GM23338 (cell line): ENCODE data around the gene TNFRSF8. TPM values are rescaled to one million over a fixed set of nuclear protein-coding genes. Genes with fewer than 3 reads are reported as not detected.

Experiments
- ATAC-seq: fragments of 200-7000 bp; cut with Tn5 transposase; 3 replicates; pipeline ENCODE4 v1.9.1; 2020
- DNase-seq: peaks from one replicate; pipeline ENCODE4 v3.0.0-alpha.2; 2015; ENCODE audit warnings: low spot score
- H2AFZ ChIP-seq: fragments of 200-600 bp; sonication (generic); 2 replicates; pipeline ENCODE4 v1.8.0; 2016; ENCODE audit warnings: antibody characterized with exemption, mild to moderate bottlenecking, moderate library complexity
- H3F3A ChIP-seq: fragments of 200-600 bp; sonication (generic); replicated peaks from 2 replicates; pipeline ENCODE4 v1.8.0; 2017; ENCODE audit warnings: antibody characterized with exemption, mixed run types, low read depth
- H3K27ac ChIP-seq: fragments of 200-600 bp; sonication (generic); 2 replicates; pipeline ENCODE4 v1.6.1; 2016; ENCODE audit warnings: low read depth
- H3K27me3 ChIP-seq: fragments of 200-600 bp; sonication (generic); 2 replicates; pipeline ENCODE4 v1.8.0; 2016; ENCODE audit warnings: mild to moderate bottlenecking, mixed run types, moderate library complexity; ENCODE audit not compliant: insufficient read depth
- H3K36me3 ChIP-seq: fragments of 200-600 bp; sonication (generic); 2 replicates; pipeline ENCODE4 v1.8.0; 2016; ENCODE audit warnings: mild to moderate bottlenecking; ENCODE audit not compliant: insufficient read depth
- H3K4me1 ChIP-seq: fragments of 200-600 bp; sonication (generic); 2 replicates; pipeline ENCODE4 v1.8.0; 2016; ENCODE audit warnings: mild to moderate bottlenecking, moderate library complexity; ENCODE audit not compliant: insufficient read depth
- H3K4me2 ChIP-seq: fragments of 200-600 bp; sonication (generic); 2 replicates; pipeline ENCODE4 v1.7.1; 2017; ENCODE audit warnings: mixed run types
- H3K4me3 ChIP-seq: fragments of 200-600 bp; sonication (generic); 2 replicates; pipeline ENCODE4 v1.6.1; 2016; ENCODE audit warnings: mixed run types
- H3K79me2 ChIP-seq: fragments of 200-600 bp; sonication (generic); replicated peaks from 2 replicates; pipeline ENCODE4 v1.8.0; 2017; ENCODE audit warnings: mild to moderate bottlenecking; ENCODE audit not compliant: insufficient read depth
- H3K9me2 ChIP-seq: fragments of 200-600 bp; sonication (generic); 2 replicates; pipeline ENCODE4 v1.8.0; 2017; ENCODE audit not compliant: insufficient read depth
- H4K20me1 ChIP-seq: fragments of 200-600 bp; sonication (generic); replicated peaks from 2 replicates; pipeline ENCODE4 v1.8.0; 2017; ENCODE audit warnings: mild to moderate bottlenecking; ENCODE audit not compliant: insufficient read depth
- H3K27ac Mint-ChIP-seq: 2 replicates; pipeline ENCODE4 v1.8.0; 2020; ENCODE audit warnings: inconsistent platforms, mild to moderate bottlenecking, moderate library complexity, mixed read lengths
- H3K27me3 Mint-ChIP-seq: 3 replicates; pipeline ENCODE4 v1.8.0; 2022; ENCODE audit warnings: low read depth, mild to moderate bottlenecking, moderate library complexity, mixed read lengths, inconsistent platforms; ENCODE audit not compliant: insufficient read depth, poor library complexity
- H3K36me3 Mint-ChIP-seq: 3 replicates; pipeline ENCODE4 v1.8.0; 2021; ENCODE audit warnings: low read depth, mild to moderate bottlenecking, inconsistent platforms, moderate library complexity, mixed read lengths
- H3K4me1 Mint-ChIP-seq: 3 replicates; pipeline ENCODE4 v1.8.0; 2020; ENCODE audit warnings: mild to moderate bottlenecking, inconsistent platforms, mixed read lengths
- H3K4me3 Mint-ChIP-seq: 3 replicates; pipeline ENCODE4 v1.8.0; 2021; ENCODE audit warnings: moderate library complexity, mild to moderate bottlenecking, inconsistent platforms, mixed read lengths
- H3K9me3 Mint-ChIP-seq: 3 replicates; pipeline ENCODE4 v1.8.0; 2020; ENCODE audit warnings: moderate library complexity, mild to moderate bottlenecking, inconsistent platforms, mixed read lengths
- CREB1 ChIP-seq: fragments of 250-450 bp; sonication (Bioruptor Pico); IDR thresholded peaks from 2 replicates; pipeline ENCODE4 v1.5.0; 2020; ENCODE audit warnings: low read depth, mild to moderate bottlenecking, moderate library complexity
- CTCF ChIP-seq, 2 experiments: fragments of 200-600 bp in 1 of 2; sonication (generic) in 1 of 2; conservative IDR thresholded peaks; 2 replicates each; pipeline versions ENCODE4 v1.5.1 to v1.6.1; 2016 to 2017; ENCODE audit warnings: antibody characterized with exemption in 2 of 2, low read depth in 2 of 2, mild to moderate bottlenecking in 2 of 2, moderate library complexity in 1 of 2
- ETS1 ChIP-seq: IDR thresholded peaks from 2 replicates; pipeline ENCODE4 v1.6.1; 2016; ENCODE audit warnings: antibody characterized with exemption
- EZH2 ChIP-seq: fragments of 200-600 bp; sonication (generic); IDR thresholded peaks from one replicate; pipeline ENCODE4 v1.8.0; 2017; ENCODE audit warnings: antibody characterized with exemption, mild to moderate bottlenecking, low read depth; ENCODE audit not compliant: unreplicated experiment
- EZH2phosphoT487 ChIP-seq: fragments of 200-600 bp; sonication (generic); IDR thresholded peaks from one replicate; pipeline ENCODE4 v1.8.1; 2018; ENCODE audit warnings: antibody characterized with exemption; ENCODE audit not compliant: unreplicated experiment
- JUNB ChIP-seq: IDR thresholded peaks from one replicate; pipeline ENCODE4 v1.6.1; 2016; ENCODE audit warnings: antibody characterized with exemption; ENCODE audit not compliant: unreplicated experiment
- NANOG ChIP-seq: IDR thresholded peaks from 2 replicates; pipeline ENCODE4 v1.6.1; 2016; ENCODE audit warnings: antibody characterized with exemption, borderline replicate concordance
- POLR2AphosphoS5 ChIP-seq: IDR thresholded peaks from 2 replicates; pipeline ENCODE4 v1.6.1; 2016; ENCODE audit warnings: antibody characterized with exemption, low read depth
- STAT1 ChIP-seq: IDR thresholded peaks from one replicate; pipeline ENCODE4 v1.6.1; 2016; ENCODE audit warnings: antibody characterized with exemption; ENCODE audit not compliant: unreplicated experiment
- ZNF114 ChIP-seq: fragments of 250-450 bp; sonication (Bioruptor Pico); IDR thresholded peaks from 2 replicates; pipeline ENCODE4 v1.5.0; 2020; ENCODE audit warnings: mild to moderate bottlenecking, moderate library complexity
- ZNF331 ChIP-seq: fragments of 250-450 bp; sonication (Bioruptor Pico); IDR thresholded peaks from 2 replicates; pipeline ENCODE4 v1.5.0; 2020; ENCODE audit warnings: low read depth, mild to moderate bottlenecking, moderate library complexity
- ZNF462 ChIP-seq: fragments of 250-450 bp; sonication (Bioruptor Pico); IDR thresholded peaks from 2 replicates; pipeline ENCODE4 v1.5.0; 2020; ENCODE audit warnings: mild to moderate bottlenecking, moderate library complexity
- polyA plus RNA-seq: library from polyadenylated mRNA; unstranded; fragments of >200 nt; fragmentation: Nextera tagmentation; extraction: Ambion mirVana; gene quantifications from 2 replicates; pipeline ENCODE4 v1.2.1, GENCODE V29; 2016
- total RNA-seq: library from RNA; depleted of rRNA; stranded (reverse); fragments of >200 nt; shearing (Covaris generic); gene quantifications from 2 replicates; pipeline ENCODE4 v1.2.3, GENCODE V29; 2014
- TF ChIP-seq, protein P1 (sequence below): IDR thresholded peaks from one replicate; pipeline ENCODE4 v1.6.1; 2018; ENCODE audit warnings: antibody characterized with exemption; ENCODE audit not compliant: unreplicated experiment

Gene TNFRSF8
- total and polyA plus RNA-seq, 2 experiments from 2014 or later: 11.7 to 28.2 TPM

- Histone ChIP-seq H3F3A (no peaks in the 10 kb centered on the region), H3K9me2 (no peaks in the 10 kb centered on the region), H3K27me3 (peaks cover 22% of the 10 kb centered on the region), H2AFZ (no peak overlapping the region), H3K36me3 (no peaks in the 10 kb centered on the region), H3K4me3 (no peak overlapping the region), H3K4me2 (no peak overlapping the region), H3K79me2 (no peaks in the 10 kb centered on the region), H3K27ac (no peak overlapping the region), H4K20me1 (no peaks in the 10 kb centered on the region), H3K4me1 (peaks cover 12% of the 10 kb centered on the region)
- no peak for TF ChIP-seq ZNF462 (CRISPR knock-in tag)
- no peak for TF ChIP-seq POLR2AphosphoS5
- no peak for TF ChIP-seq CREB1 (CRISPR knock-in tag)
- TF ChIP-seq ZNF331 (CRISPR knock-in tag): no peak
- no peak for TF ChIP-seq EZH2
- no peak for TF ChIP-seq JUNB
- no peak for TF ChIP-seq STAT1
- TF ChIP-seq, protein P1, sequence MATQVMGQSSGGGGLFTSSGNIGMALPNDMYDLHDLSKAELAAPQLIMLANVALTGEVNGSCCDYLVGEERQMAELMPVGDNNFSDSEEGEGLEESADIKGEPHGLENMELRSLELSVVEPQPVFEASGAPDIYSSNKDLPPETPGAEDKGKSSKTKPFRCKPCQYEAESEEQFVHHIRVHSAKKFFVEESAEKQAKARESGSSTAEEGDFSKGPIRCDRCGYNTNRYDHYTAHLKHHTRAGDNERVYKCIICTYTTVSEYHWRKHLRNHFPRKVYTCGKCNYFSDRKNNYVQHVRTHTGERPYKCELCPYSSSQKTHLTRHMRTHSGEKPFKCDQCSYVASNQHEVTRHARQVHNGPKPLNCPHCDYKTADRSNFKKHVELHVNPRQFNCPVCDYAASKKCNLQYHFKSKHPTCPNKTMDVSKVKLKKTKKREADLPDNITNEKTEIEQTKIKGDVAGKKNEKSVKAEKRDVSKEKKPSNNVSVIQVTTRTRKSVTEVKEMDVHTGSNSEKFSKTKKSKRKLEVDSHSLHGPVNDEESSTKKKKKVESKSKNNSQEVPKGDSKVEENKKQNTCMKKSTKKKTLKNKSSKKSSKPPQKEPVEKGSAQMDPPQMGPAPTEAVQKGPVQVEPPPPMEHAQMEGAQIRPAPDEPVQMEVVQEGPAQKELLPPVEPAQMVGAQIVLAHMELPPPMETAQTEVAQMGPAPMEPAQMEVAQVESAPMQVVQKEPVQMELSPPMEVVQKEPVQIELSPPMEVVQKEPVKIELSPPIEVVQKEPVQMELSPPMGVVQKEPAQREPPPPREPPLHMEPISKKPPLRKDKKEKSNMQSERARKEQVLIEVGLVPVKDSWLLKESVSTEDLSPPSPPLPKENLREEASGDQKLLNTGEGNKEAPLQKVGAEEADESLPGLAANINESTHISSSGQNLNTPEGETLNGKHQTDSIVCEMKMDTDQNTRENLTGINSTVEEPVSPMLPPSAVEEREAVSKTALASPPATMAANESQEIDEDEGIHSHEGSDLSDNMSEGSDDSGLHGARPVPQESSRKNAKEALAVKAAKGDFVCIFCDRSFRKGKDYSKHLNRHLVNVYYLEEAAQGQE: no peak
- TF ChIP-seq NANOG: no peak
- no peak for TF ChIP-seq ETS1
- no peak for TF ChIP-seq EZH2phosphoT487
- no peak for TF ChIP-seq ZNF114 (CRISPR knock-in tag)
- no peak for TF ChIP-seq CTCF (conservative IDR thresholded peaks at IDR 0.05; ENCODE audit: low read depth in 2 of 2)
- no peak for ATAC-seq
- no peaks in the 10 kb centered on the region for H3K9me3 Mint-ChIP-seq
- H3K27me3 Mint-ChIP-seq: peaks cover 10% of the 10 kb centered on the region
- no peak for DNase-seq
- H3K27ac Mint-ChIP-seq: no peak overlapping the region
- H3K36me3 Mint-ChIP-seq: no peaks in the 10 kb centered on the region
- H3K4me3 Mint-ChIP-seq: no peak overlapping the region
- peaks cover 16% of the 10 kb centered on the region for H3K4me1 Mint-ChIP-seq
Measured at GRCh38 chr1:12162459-12163137, 99.5 kb downstream of the TNFRSF8 start.
